Liver (tissue), 9 donors: Measurements from ENCODE around the gene FXYD4. TPM values are rescaled to one million over a fixed set of nuclear protein-coding genes. Genes with fewer than 3 reads are reported as not detected.

Experiments
- DNase-seq: peaks from one replicate; pipeline ENCODE4 v3.0.0-alpha.2; 2017; ENCODE audit warnings: low spot score
- H3K27ac ChIP-seq, 2 donors: one replicate each; pipeline ENCODE4 v1.7.0; 2013; ENCODE audit warnings: inconsistent platforms in 2 of 2, low read length in 2 of 2, control low read depth in 1 of 2, low read depth in 1 of 2, mild to moderate bottlenecking in 1 of 2
- H3K27me3 ChIP-seq, 4 donors: one replicate each; pipeline versions ENCODE4 v1.6.1 to v1.7.0; 2013; ENCODE audit warnings: low read length in 3 of 4, inconsistent platforms in 1 of 4, mild to moderate bottlenecking in 1 of 4, moderate library complexity in 1 of 4; ENCODE audit not compliant: control insufficient read depth in 4 of 4, insufficient read depth in 4 of 4
- H3K36me3 ChIP-seq, 4 donors: one replicate each; pipeline versions ENCODE4 v1.6.1 to v1.7.0; 2013; ENCODE audit warnings: low read length in 3 of 4, mild to moderate bottlenecking in 3 of 4, low read depth in 1 of 4, moderate library complexity in 1 of 4; ENCODE audit not compliant: control insufficient read depth in 4 of 4, insufficient read depth in 3 of 4
- H3K4me1 ChIP-seq, 4 donors: one replicate each; pipeline versions ENCODE4 v1.6.1 to v1.7.0; 2013; ENCODE audit warnings: low read length in 3 of 4, mild to moderate bottlenecking in 3 of 4, moderate library complexity in 1 of 4; ENCODE audit not compliant: control insufficient read depth in 4 of 4, insufficient read depth in 4 of 4
- H3K4me3 ChIP-seq, 3 donors: one replicate each; pipeline versions ENCODE4 v1.6.1 to v1.7.0; 2013; ENCODE audit warnings: low read length in 3 of 3, control low read depth in 1 of 3, low read depth in 1 of 3, mild to moderate bottlenecking in 1 of 3
- H3K9ac ChIP-seq, 2 donors: one replicate each; pipeline ENCODE4 v1.7.0; 2013; ENCODE audit warnings: low read length in 2 of 2, mild to moderate bottlenecking in 2 of 2, moderate library complexity in 2 of 2, control low read depth in 1 of 2, low read depth in 1 of 2
- H3K9me3 ChIP-seq, 4 donors: one replicate each; pipeline versions ENCODE4 v1.6.1 to v1.7.0; 2013; ENCODE audit warnings: low read length in 3 of 4; ENCODE audit not compliant: control insufficient read depth in 4 of 4
- ATF3 ChIP-seq: IDR thresholded peaks from 2 replicates; pipeline ENCODE4 v1.6.1; 2016; ENCODE audit warnings: antibody characterized with exemption
- CTCF ChIP-seq: fragments of 150-350 bp; IDR thresholded peaks from 2 replicates; pipeline ENCODE4 v1.5.1; 2017; ENCODE audit warnings: improper control_type of control experiment, low read depth, low read length; ENCODE audit not compliant: missing input control
- FOXA1 ChIP-seq: IDR thresholded peaks from 2 replicates; pipeline ENCODE4 v1.6.1; 2016; ENCODE audit warnings: antibody characterized with exemption
- FOXA2 ChIP-seq: IDR thresholded peaks from 2 replicates; pipeline ENCODE4 v1.6.1; 2016; ENCODE audit warnings: antibody characterized with exemption
- GABPA ChIP-seq, 2 donors: IDR thresholded peaks in 1 of 2; conservative IDR thresholded peaks in 1 of 2; 2 replicates each; pipeline ENCODE4 v1.6.1; 2016; ENCODE audit warnings: antibody characterized with exemption in 2 of 2, mild to moderate bottlenecking in 1 of 2, moderate library complexity in 1 of 2
- HNF4A ChIP-seq, 2 donors: conservative IDR thresholded peaks; 2 replicates each; pipeline ENCODE4 v1.6.1; 2016; ENCODE audit warnings: antibody characterized with exemption in 2 of 2, mild to moderate bottlenecking in 2 of 2
- HNF4G ChIP-seq: IDR thresholded peaks from 2 replicates; pipeline ENCODE4 v1.6.1; 2016; ENCODE audit warnings: antibody characterized with exemption
- JUND ChIP-seq, 2 donors: IDR thresholded peaks; 2 replicates each; pipeline ENCODE4 v1.6.1; 2016; ENCODE audit warnings: antibody characterized with exemption in 2 of 2
- NR2F2 ChIP-seq: IDR thresholded peaks from 2 replicates; pipeline ENCODE4 v1.6.1; 2016; ENCODE audit warnings: antibody characterized with exemption
- REST ChIP-seq: IDR thresholded peaks from 2 replicates; pipeline ENCODE4 v1.6.1; 2016; ENCODE audit warnings: antibody characterized with exemption, mild to moderate bottlenecking
- RXRA ChIP-seq, 2 donors: IDR thresholded peaks; 2 replicates each; pipeline ENCODE4 v1.6.1; 2017 to 2018; ENCODE audit warnings: antibody characterized with exemption in 2 of 2, mild to moderate bottlenecking in 1 of 2
- SP1 ChIP-seq: IDR thresholded peaks from 2 replicates; pipeline ENCODE4 v1.6.1; 2018; ENCODE audit warnings: antibody characterized with exemption, mild to moderate bottlenecking
- TAF1 ChIP-seq: conservative IDR thresholded peaks from 2 replicates; pipeline ENCODE4 v1.6.1; 2016; ENCODE audit warnings: antibody characterized with exemption, mild to moderate bottlenecking
- YY1 ChIP-seq: IDR thresholded peaks from 2 replicates; pipeline ENCODE4 v1.6.1; 2016; ENCODE audit warnings: antibody characterized with exemption, mild to moderate bottlenecking
- ZBTB33 ChIP-seq: IDR thresholded peaks from 2 replicates; pipeline ENCODE4 v1.6.1; 2016; ENCODE audit warnings: antibody characterized with exemption
- WGBS: extraction: QIAGEN DNeasy Blood & Tissue Kit; methylation state at CpG from one replicate; pipeline ENCODE4 v1.1.7; 2013; 5-methylcytosine and 5-hydroxymethylcytosine counted together
- polyA plus RNA-seq, 2 donors: library from polyadenylated mRNA; stranded (reverse) in 1 of 2; unstranded in 1 of 2; fragments of 200-250 nt in 1 of 2; fragments of >200 nt in 1 of 2; fragmentation: Nextera tagmentation in 1 of 2; extraction: Ambion mirVana in 1 of 2; gene quantifications; one replicate each; pipeline versions ENCODE4 v1.2.1 to v1.2.3, GENCODE V29; 2013 to 2015
- total RNA-seq, 2 donors: library from RNA; depleted of rRNA; stranded (reverse); fragments of >200 nt; gene quantifications; one replicate each; pipeline ENCODE4 v1.2.3, GENCODE V29; 2014
- TF ChIP-seq, protein P1 (sequence below): IDR thresholded peaks from 2 replicates; pipeline ENCODE4 v1.6.1; 2016; ENCODE audit warnings: antibody characterized with exemption
- donor health status: healthy.
- donor health status: healthy.
- donor health status: healthy.
- donor health status: healthy.
- donor health status: healthy.

Gene FXYD4
- total and polyA plus RNA-seq, 4 donors, result not detected

DNA sequence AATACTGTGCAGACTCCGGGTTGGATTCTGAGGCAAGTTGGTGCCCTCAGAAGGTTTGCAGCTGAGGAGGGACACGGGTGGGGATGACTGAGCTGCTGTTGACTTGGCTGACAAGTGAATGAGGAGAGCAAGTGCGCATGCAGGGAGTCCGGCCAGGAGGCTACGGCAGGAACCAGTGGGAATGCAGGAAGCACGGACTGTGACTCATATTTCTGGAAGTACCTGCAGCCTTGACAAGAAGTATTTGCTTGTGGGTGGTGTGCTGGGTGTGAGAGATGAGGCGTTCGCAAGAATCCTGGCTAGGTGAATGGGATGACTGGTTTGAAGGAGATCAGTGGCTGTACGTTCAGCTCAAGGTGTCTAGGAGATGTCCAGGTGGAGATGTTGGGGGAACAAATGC is 30.8 kb upstream of the FXYD4 start:
- DNase-seq, result no peak
- TF ChIP-seq TAF1 (no peak), JUND (IDR thresholded peaks at IDR 0.05) (no peak), SP1 (no peak), HNF4A (conservative IDR thresholded peaks at IDR 0.05) (no peak), FOXA1 (no peak), GABPA (IDR thresholded peaks at IDR 0.05 in 1 of 2, conservative IDR thresholded peaks at IDR 0.05 in 1 of 2) (no peak), ATF3 (no peak), FOXA2 (no peak), REST (no peak), RXRA (IDR thresholded peaks at IDR 0.05) (no peak), HNF4G (no peak), CTCF (no peak), ZBTB33 (no peak)
- TF ChIP-seq, protein P1, sequence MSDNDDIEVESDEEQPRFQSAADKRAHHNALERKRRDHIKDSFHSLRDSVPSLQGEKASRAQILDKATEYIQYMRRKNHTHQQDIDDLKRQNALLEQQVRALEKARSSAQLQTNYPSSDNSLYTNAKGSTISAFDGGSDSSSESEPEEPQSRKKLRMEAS, result no peak
- Histone ChIP-seq H3K9ac (no peak overlapping the region), H3K27ac (no peak overlapping the region), H3K4me3 (no peak overlapping the region), H3K27me3 (no peaks in the 10 kb centered on the region), H3K9me3 (no peaks in the 10 kb centered on the region), H3K36me3 (no peaks in the 10 kb centered on the region), H3K4me1 (no peaks in the 10 kb centered on the region)
- 80% methylated on average over 9 of the region's 9 CpGs for WGBS

DNA sequence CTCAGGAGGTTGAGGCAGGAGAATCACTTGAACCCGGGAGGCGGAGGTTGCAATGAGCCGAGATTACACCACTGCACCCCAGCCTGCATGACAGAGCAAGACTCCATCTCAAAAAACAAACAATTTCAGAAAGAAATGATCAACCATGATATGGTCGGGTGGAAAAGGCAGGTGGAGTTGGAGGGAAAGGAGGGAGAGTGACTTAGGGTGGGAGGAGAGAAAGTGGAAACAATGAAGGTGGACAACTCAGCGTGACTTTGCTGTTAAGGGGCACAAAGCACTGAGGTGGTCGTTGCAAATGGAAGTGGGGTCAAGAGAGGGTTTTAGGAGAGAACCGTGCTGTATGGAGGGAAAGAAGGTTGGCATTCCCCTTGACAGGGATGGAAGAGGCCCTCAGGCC is 30.0 kb upstream of the FXYD4 start:
- Histone ChIP-seq H3K9me3 (no peaks in the 10 kb centered on the region), H3K27ac (no peak overlapping the region), H3K9ac (no peak overlapping the region), H3K27me3 (no peaks in the 10 kb centered on the region), H3K4me1 (no peaks in the 10 kb centered on the region), H3K36me3 (no peaks in the 10 kb centered on the region), H3K4me3 (no peak overlapping the region)
- 86% methylated on average over 7 of the region's 7 CpGs for WGBS
- no peak for DNase-seq
- TF ChIP-seq GABPA (IDR thresholded peaks at IDR 0.05 in 1 of 2, conservative IDR thresholded peaks at IDR 0.05 in 1 of 2) (no peak), ZBTB33 (no peak), CTCF (no peak), NR2F2 (no peak), TAF1 (no peak), SP1 (no peak), YY1 (no peak), HNF4A (conservative IDR thresholded peaks at IDR 0.05) (no peak), ATF3 (no peak)
- TF ChIP-seq, protein P1, result no peak
